SK-N-MC (cell line): ENCODE data around the gene OR6C75.
"Not testable (repeated sequence)": the region's sequence is repeated elsewhere in the genome, so short reads cannot be mapped to it uniquely, and the experiment has no call there.

Experiments
- DNase-seq: peaks from one replicate; pipeline ENCODE4 v3.0.0-alpha.2; 2011; ENCODE audit warnings: low read depth, low spot score
- H3K27ac ChIP-seq: fragments of 200-600 bp; sonication (generic); 2 replicates; pipeline ENCODE4 v1.5.1; 2016; ENCODE audit warnings: mixed run types
- H3K36me3 ChIP-seq: fragments of 200-600 bp; sonication (generic); 2 replicates; pipeline ENCODE4 v1.6.1; 2017; ENCODE audit warnings: antibody characterized with exemption, low read length, mixed read lengths; ENCODE audit not compliant: insufficient read depth
- H3K4me3 ChIP-seq: fragments of 200-600 bp; sonication (generic); 2 replicates; pipeline ENCODE4 v1.5.1; 2016
- H3K9ac ChIP-seq: fragments of 200-600 bp; sonication (generic); 2 replicates; pipeline ENCODE4 v1.8.0; 2017; ENCODE audit warnings: mixed run types, mixed read lengths; ENCODE audit not compliant: insufficient read length
- H3K9me3 ChIP-seq: fragments of 200-600 bp; sonication (generic); 2 replicates; pipeline ENCODE4 v1.6.1; 2017; ENCODE audit warnings: low read depth, mild to moderate bottlenecking, antibody characterized with exemption, low read length, moderate library complexity, mixed read lengths
- EZH2 ChIP-seq: fragments of 200-600 bp; sonication (generic); IDR thresholded peaks from one replicate; pipeline ENCODE4 v1.6.1; 2017; ENCODE audit warnings: antibody characterized with exemption
- FOXP2 ChIP-seq: optimal IDR thresholded peaks from 2 replicates; pipeline ENCODE3; 2011; ENCODE audit warnings: mild to moderate bottlenecking, moderate library complexity; ENCODE audit not compliant: insufficient read depth; ENCODE audit errors: extremely low read length, control extremely low read depth
- POLR2AphosphoS5 ChIP-seq: IDR thresholded peaks from 2 replicates; pipeline ENCODE4 v1.6.1; 2012; ENCODE audit warnings: mild to moderate bottlenecking, low read depth, low read length, borderline replicate concordance

Gene OR6C75

DNA sequence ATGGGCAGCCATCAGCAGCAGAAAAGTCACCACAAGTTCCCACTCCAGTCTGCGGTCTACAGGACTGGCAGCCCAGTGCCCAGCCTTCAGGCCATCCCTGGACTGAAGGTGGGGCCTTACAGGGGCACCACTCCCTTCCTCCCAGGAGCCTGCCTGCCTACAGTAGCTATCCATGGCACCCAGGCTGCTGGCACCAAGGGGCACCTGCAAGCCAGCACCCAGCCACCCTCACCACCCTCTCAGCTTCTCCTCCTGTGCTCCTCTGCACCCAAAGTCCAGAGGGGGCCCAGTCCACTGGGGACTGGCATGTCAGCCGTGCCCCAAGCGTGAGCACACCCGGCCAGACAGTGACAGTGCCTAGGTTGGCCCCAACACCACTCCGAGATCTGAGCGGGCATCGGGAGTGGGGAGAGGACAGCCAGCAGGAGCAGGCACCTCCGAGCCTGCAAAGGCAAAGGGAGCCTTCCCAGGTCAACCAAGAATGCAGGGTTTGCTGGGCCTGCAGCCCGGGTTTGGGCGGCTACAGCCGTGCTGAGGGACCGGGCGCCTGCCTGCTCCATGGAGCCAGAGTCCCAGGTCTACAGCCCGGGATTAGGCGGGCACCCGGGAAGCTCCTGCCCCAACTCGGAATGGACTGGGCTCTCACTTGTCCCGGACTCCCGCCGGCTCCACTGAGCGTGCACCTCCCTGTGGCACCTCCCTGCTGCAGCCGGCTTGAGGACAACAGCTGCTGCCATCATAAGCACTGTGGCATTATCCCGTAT is 29.4 kb downstream of the OR6C75 start:
- TF ChIP-seq EZH2 (no peak), POLR2AphosphoS5 (no peak), FOXP2 (no peak)
- DNase-seq: no peak
- Histone ChIP-seq H3K36me3 (no peaks in the 10 kb centered on the region), H3K27ac (no peak overlapping the region), H3K4me3 (no peak overlapping the region), H3K9ac (no peak overlapping the region), H3K9me3 (no peaks in the 10 kb centered on the region)

GRCh38 chr12:55396326-55396725 is 33.6 kb downstream of the OR6C75 start:
- no peak overlapping the region for H3K27ac ChIP-seq
- H3K9ac ChIP-seq: no peak overlapping the region
- H3K9me3 ChIP-seq: no peaks in the 10 kb centered on the region
- TF ChIP-seq EZH2 (no peak), FOXP2 (no peak), POLR2AphosphoS5 (no peak)
- H3K4me3 ChIP-seq: no peak overlapping the region
- no peaks in the 10 kb centered on the region for H3K36me3 ChIP-seq
- DNase-seq: no peak

GRCh38 chr12:55400229-55400628 is 37.5 kb downstream of the OR6C75 start, which contains the start of gene OR6C65:
TSS of gene OR6C65 (plus strand) at chr12:55400529. CDS start at chr12:55400529, 0 bp downstream.
- Histone ChIP-seq H3K36me3 (no peaks in the 10 kb centered on the region), H3K27ac (no peak within 1 kb of the TSS), H3K9me3 (no peaks in the 10 kb centered on the region), H3K4me3 (no peak within 1 kb of the TSS), H3K9ac (no peak within 1 kb of the TSS)
- TF ChIP-seq POLR2AphosphoS5 (no peak), FOXP2 (no peak), EZH2 (no peak)
- no peak for DNase-seq

DNA sequence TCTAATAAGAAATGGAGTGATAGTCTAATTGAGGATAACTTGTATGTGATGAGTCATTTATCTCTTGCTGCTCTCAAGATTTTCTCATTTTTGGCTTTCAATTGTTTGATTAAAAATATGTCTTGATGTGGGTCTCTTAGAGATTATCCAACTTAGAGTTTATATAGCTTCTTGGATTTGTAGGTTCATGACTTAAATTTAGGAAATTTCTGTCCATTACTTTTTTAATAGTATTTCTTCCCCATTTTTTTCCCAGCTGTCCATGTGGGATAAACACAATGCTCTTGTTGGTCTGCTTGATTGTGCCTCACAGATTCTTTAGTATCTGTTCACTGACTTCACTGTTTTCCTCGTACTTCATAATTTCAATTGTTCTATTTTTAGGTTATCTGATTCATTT is 45.1 kb downstream of the OR6C75 start:
- TF ChIP-seq FOXP2 (no peak), EZH2 (no peak), POLR2AphosphoS5 (no peak)
- no peak for DNase-seq
- Histone ChIP-seq H3K27ac (no peak overlapping the region), H3K9ac (no peak overlapping the region), H3K36me3 (no peaks in the 10 kb centered on the region), H3K4me3 (no peak overlapping the region), H3K9me3 (no peaks in the 10 kb centered on the region; the same call in 1 of the 2 replicates)

DNA sequence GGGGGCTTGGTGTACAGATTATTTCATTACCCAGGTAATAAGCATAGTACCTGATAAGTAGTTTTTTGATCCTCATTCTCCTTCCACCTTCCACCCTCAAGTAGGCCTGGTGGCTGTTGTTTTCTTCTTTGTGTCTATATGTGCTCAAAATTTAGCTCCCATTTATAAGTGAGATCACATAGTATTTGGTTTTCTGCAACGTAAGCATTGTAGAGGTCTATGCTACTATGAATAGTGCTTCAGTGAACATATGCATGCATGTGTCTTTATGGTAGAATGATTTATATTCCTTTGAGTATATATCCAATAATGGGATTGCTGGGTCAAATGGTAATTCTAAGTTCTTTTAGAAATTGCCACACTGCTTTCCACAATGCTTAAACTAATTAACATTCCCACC is 46.4 kb downstream of the OR6C75 start:
- DNase-seq: not testable (repeated sequence)

DNA sequence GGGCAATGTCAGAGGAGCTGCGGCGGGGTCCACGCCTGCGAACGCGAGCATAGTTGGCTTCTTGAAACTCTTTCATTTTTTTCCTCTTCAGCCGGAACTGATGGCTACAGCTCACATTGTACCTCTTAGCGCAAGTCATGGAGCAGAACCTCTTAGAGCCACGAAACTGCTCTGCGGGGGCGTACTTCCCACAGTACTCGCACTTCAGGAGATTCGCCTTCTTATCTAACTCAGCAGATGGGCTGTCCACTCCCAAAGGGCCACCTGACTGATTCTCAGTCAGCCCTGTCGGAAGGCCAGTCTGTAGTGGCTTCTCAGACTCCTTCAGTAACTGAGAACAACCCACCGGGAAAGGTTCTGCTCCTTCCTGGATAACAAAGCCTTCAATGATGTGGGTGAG is 49.4 kb downstream of the OR6C75 start:
- H3K27ac ChIP-seq, DNase-seq, H3K9me3 ChIP-seq, H3K9ac ChIP-seq, H3K4me3 ChIP-seq, H3K36me3 ChIP-seq: not testable (repeated sequence)

More for the DNA sequence above, 46.4 kb downstream of the OR6C75 start:
- H3K27ac ChIP-seq, H3K9me3 ChIP-seq, H3K4me3 ChIP-seq, H3K36me3 ChIP-seq, H3K9ac ChIP-seq: not testable (repeated sequence)

- H3K36me3 ChIP-seq, DNase-seq, H3K9ac ChIP-seq, H3K27ac ChIP-seq, H3K4me3 ChIP-seq, H3K9me3 ChIP-seq: not testable (repeated sequence)
Observed at GRCh38 chr12:55413498-55414388, 51.0 kb downstream of the OR6C75 start.

- H3K9me3 ChIP-seq, H3K27ac ChIP-seq, DNase-seq, H3K36me3 ChIP-seq, H3K4me3 ChIP-seq, H3K9ac ChIP-seq: not testable (repeated sequence)
Observed at GRCh38 chr12:55414396-55414823, 51.6 kb downstream of the OR6C75 start.

DNA sequence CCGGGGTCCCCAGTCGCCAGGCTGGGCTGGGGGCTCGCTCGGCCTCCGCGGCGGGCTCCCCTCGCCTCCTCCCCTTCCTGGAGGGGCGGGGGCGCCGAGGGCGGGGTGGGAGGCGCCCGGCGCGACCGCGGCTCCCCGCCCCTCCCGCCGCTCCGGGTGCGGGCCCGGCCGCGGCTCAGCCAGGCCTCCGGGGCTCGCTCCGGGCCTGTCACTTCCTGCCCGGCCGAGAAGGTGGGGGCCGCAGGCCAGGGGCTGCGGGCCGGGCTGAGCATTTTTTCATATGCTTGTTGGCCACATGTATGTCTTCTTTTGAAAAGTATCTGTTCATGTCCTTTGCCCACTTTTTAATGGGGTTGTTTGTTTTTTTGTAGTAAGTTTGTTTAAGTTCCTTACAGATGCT is 52.1 kb downstream of the OR6C75 start:
- H3K4me3 ChIP-seq: peak overlapping the region; percentile 33; the same call in 1 of the 2 replicates
- H3K36me3 ChIP-seq, H3K9ac ChIP-seq, DNase-seq, H3K9me3 ChIP-seq, H3K27ac ChIP-seq: not testable (repeated sequence)
